Renal cortex interstitium (tissue), 11 donors: ENCODE results near the gene ATAD3A. TPM values are rescaled to one million over a fixed set of nuclear protein-coding genes. Genes with fewer than 3 reads are reported as not detected.

ENCODE experiments used
- DNase-seq, 11 donors: peaks; one replicate each; pipeline ENCODE4 v3.0.0-alpha.2; 2013; ENCODE audit warnings: low read depth in 9 of 11, low spot score in 4 of 11; ENCODE audit errors: extremely low read depth in 1 of 11
- polyA plus RNA-seq, 3 donors: library from polyadenylated mRNA; unstranded; fragments of 120-200 nt; gene quantifications; one replicate each; pipeline ENCODE4 v1.2.1, GENCODE V29; 2013; ENCODE audit not compliant: insufficient read length in 3 of 3

The ATAD3A gene
- polyA plus RNA-seq, 3 donors, result 15.4 to 29.0 (median 25.9) TPM

DNA sequence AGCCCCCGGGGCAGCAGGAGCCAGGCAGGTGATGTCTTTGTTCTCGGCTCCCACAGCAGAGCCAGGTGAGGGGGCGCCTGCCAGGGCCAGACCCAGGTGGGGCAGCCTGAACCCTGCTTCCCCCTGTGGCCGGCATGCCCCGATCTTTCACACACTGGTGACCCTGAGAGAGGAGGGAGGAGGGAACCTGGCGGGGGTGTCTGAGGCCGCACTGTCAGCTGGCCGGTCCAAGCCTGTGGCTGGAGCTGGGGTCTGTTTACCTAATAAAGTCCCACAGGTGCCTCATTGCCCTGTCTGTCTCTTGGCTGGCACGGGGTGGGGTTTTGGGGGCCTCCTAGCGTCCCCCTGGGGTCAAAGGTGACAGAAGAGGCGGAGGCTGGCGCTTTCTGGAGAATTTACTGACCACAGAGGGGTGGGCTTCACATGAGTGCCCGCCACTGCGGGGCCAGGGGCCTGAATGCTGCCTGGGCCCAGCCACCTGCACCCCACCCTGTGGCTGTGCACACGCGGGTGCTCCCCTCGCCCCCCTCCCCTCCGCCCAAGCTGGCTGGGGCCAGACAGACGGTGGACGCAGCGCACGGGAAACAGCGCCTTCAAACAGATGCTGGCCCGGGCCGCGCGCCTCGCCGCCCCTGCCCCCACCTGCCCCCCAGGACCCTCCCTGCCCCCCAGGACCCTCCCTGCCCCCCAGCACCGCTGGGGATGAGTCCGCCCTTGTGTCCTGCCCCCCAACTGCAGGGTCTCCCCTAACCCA is 22.6 kb downstream of the ATAD3A start:
- no peak for DNase-seq

DNA sequence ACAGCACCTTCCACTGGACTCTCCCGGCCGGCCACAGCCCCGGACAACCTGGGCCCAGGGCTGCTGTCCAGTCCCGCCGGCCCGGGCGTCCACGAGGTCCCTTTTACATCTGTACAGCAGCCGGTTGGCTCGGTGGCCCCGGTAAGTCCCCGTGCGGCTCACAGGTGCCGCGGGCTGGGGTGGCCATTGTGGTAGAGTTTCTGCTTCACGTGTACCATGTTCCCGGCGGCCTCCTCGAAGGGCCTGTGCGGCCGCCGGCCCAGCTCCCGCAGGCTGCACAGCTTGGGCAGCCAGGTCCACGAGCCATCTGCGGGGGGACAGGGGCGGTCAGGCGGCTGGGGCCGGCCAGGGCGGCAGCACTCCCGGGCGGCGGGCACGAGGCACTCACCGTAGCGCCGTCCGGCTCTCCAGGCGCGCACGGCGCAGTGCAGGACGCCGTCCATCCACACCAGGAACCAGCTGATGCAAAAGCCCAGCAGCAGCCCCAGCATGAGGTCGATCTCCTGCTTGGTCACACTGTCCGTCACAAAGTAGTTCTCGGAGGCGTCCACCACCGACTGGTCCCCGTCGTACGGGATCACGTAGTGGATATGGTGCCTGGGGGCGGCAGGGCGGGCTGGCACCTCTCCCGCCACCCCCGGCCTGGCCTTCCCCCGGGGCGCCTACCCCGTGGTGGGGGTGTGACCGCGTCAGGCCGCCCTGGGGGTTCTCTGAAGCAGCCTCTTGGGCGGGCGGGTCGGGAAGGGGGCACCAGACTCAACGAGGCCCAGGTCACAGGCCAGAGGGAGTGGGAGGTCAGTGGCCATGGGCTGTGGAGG is 23.4 kb downstream of the ATAD3A start:
- DNase-seq, result no peak

DNA sequence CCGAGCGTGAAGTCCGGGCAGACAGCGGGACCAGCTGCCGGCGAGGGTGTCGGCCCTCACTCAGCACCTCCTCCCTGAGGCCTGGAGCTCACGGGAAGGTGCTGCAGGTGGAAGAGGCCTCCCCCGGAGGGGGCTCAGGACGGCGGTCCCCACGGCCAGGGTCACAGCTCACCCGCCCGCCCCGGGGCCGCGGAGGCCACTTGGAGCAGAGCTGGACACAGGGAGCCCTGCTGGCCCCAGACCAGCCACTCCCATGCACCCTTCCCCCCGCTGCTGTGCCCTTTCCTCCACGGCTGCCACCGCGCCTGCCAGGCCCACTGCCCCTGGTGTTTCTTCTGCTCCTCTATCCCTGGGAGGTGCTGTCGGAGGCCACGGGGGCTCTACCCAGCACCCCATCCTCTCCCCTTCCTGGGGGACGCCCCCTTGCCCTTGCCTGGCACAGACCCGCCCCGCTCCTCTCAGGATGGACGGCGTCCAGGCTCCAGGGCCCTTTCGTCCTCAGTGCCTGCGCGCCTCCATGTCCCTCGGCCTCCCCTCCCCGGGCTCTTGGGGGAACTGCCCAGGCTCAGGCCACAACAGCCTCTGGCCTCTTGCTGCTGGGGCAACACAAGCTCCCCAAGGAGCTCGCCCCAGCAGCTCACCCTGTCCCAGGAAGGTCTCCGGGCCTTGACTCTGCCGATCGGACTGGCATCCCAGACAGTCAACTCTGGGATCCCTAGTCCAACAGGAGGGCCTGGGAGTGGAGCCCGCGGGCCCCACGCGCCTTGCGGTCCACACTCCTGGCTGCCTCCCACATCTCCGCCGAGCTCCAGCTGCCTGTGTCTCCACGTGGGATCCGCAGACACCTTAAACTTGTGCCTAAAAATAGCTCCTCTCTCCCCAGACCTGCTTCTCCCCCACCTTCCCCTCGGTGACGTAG is 24.3 kb downstream of the ATAD3A start:
- DNase-seq, result no peak

DNA sequence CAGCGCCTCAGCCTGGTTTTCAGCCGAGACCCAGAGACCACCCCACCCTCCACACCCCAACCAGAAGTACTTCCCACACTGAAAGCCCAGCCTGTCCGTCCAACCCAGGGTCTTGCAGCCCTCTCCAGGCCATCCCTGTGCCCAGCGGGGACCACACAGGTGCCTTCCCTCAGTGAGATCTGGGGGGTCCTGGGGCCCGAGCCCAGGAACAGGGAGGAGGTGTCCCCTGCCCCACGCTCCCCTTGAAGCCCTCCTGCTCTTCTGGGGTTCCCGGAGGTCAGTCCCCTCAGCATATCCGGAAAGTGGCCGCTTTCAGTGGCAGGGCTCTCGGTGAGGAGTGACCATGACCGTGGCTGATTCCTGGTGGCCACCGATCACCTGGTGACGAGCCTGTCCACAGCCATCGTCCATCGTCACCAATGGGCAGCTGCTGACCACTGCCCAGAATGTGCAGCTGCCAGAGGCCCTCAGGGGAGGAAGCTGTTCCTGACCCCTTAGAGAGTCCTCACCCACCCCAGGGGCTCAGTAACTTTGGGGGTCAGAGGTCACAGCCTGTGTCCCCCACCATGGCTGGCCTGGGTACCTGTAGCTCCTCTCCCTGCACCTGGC is 25.1 kb downstream of the ATAD3A start:
- no peak for DNase-seq

DNA sequence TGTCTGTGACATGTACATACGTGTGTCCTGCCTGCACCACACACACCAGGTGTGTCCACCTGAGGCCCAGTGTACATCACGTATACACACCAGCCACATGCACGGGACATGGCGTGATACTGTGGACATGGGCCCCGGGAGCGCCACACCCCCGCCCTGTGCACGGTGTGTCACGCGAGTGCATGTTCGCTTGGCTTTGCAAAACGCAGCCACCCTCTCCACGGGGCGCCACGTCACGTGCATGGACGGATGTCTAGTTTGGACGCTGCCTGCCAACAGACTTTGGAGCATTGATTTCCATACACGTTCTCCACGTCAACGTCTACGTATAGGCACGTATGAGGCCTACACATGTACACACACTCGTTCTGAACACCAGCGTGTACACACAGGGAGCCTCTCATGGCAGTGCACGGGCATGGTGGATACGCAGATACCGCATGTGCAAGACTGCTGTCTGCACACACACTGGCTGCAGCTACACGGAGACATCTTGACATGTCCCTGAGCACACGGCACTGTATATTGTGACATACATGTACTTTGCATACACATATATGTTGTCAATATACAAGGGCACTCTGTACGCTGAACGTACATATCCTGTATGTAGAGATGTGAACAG is 25.8 kb downstream of the ATAD3A start:
- no peak for DNase-seq

DNA sequence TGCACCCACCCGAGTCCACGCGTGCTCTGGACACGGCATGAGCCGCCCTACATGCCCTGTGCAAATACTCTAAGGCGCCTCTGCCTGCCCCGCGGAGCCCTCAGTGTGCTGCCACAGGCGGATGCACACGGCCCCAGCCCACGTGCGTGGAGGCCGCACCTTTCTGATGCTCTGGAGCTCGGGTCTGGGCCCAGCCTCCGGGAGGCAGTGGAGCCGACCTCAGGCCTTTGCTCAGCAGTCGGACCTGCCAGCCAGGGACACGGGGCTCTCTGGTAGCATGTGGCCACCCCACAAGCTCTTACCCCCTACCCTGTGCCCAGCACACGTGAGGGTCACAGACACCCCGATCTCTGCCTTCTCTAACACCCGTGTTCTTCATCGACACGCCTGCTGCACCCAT is 26.4 kb downstream of the ATAD3A start:
- DNase-seq, result no peak

DNA sequence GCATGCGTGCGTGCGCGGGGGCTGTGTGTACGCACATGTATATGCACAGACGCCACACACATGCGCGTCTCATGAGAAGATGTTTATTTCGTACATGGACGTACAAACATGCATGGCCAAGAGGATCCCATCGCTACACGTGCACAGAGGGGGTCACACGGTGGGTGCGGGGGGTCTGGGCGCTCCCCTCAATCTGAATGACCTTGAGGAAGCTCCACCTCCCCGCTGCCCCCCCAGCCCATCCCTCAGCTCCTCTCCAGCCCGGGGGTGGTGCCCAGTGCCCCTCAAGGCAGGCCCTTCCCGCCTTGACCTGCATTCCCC is 27.0 kb downstream of the ATAD3A start:
- no peak for DNase-seq

DNA sequence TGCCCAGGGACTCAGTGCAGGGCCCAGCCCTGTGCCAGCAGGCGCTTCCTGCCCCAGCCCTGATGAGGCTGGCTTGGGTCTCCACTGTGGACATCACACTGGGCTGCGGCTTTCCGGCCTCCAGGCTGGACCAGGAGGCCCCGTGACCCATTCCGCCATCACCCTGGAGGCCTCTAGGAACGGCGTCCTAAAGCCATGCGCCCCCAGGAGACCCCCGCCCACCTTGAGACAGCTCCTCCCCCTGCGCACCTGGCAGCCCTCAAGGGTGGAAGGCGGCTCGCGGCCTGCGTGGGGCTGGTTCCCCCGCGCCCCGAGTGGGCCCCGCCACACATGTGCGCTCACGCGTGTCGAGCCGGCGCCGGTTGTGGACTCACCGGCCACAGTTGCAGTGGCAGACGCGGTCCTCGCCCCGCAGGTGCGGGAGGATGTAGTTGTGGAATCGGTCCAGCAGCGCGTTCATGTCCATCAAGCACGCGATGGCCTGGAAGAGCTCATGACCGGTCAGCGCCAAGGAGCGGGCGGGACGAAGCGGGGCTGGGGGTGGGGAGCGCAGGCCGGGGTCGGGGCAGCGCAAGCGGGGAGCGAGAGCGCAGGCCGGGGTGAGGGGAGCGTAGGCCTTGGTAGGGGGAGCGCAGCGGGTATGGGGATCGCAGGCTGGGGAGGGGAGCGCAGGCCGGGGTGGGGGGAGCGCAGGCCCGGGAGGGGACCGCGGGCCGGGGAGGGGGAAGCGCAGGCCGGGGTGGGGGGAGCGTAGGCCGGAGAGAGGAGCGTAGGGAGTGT is 27.5 kb downstream of the ATAD3A start:
- peak in 4 of 11 donors; percentile 32 to 41 (median 34) for DNase-seq

DNA sequence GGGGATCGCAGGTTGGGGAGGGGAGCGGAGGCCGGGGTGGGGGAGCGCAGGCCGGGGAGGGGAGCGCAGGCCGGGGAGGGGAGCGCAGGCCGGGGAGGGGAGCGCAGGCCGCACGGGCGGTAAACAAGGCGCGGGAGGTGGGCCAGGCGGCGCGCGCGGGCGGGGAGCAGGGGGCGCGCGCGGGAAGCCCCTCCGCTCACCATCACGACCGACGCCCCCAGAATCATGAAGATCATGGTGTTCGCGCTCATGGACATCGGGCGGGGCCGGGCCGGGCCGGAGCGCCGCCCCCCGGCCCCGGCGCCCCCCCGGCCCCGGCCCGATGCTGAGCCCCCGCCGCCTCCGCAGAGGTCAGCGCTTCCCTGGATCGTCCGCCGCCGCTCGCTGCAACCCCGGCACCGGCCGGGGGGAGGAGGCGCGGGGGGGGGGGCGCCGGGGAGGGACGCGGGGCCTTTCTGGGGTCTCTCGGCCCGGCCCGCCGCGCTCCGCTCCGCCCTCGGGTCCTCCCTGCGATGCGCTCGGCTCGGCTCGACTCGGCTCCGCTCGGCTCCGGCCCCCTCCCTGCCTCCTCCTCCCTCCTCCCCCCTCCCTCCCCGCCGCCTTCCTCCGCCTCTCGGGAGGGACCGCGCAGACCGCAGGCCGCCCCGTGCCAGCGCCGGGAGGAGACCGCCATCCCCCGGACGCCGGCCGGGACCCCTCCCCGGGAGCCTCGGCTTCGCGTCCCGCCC is 28.3 kb downstream of the ATAD3A start, which contains the start of gene TMEM240:
Gene TMEM240 (minus strand): TSS at position 535 of the 728 bp plus-strand sequence. CDS start 278 bp downstream, at position 257.
- peak; percentile 29 to 76 (median 70) for DNase-seq

DNA sequence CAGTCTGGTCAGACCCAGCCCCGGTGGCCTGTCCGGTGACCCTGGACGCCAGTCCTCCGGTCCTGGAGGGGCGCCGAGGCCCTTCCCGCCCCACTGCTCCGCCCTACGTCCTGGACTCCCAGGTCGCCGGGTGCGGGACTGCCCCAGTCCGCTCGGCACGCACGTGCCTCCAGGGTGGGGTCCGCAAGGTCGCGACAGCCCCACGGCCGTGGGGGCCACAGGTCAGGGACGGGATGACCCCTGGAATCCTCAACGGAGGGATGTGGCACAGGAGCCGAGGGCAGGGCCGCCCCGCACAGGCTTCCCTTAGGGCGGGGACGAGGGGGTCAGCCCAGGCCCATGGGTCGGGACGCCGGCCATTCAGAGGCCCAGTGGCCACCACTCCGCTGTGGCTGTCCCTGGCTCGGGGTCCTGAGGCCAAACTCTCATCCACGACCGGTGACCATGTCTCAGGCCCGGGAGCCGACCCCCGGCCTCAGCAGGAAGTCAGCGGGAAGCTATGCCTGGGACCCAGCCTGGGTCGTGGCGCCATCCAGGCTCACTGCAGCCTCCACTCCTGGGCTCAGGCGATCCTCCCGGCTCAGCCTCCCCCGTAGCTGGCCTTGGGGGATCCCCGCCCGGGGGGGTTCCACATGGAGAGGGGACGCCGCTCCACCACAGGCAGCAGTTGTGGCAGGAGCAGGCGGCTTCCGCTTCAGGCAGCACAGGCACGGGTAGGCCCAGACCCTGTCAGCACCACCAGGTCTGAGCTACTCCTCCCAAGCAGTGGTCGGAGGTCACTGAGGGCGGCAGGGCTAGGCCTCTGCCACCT is 29.1 kb downstream of the ATAD3A start:
- DNase-seq, result no peak

DNA sequence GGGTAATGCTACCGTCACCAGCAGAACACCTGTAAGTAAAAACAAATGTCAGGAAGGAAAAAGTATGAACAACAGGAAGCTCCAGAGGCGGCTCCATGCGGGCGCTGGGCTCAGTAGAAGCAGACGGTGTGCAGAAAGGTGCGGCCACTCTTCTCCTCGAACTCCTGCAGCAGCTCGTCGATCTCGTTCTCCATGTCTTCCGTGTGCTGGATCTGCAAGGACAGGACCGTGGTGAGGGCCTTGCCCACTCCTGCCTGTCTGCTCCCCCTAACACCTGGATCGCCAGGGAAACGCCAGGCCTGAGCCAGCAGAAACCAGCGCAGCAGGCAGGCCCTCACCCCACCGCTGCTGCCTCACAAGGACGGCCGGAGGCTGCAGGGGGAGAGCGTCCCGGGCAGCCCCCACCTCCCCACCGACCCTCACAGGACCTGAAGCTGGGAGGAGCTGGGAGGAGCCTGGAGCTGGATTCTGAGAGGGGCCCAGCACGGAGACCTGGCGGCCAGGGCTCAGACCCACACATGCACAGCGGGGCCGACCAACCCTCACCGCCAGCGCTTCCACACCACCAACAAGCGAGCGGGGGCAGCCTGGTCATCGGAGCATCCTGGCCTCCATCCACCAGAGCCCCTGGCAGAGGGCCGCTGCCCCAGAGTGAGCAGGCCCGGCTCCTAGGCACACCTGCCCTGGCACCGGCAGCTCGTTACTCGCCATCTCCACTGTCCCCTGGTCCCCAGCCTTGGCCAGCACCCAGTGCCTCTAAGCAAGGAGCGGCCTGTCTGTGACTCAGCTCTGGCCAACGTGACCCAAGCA is 30.2 kb downstream of the ATAD3A start:
- DNase-seq, result no peak

DNA sequence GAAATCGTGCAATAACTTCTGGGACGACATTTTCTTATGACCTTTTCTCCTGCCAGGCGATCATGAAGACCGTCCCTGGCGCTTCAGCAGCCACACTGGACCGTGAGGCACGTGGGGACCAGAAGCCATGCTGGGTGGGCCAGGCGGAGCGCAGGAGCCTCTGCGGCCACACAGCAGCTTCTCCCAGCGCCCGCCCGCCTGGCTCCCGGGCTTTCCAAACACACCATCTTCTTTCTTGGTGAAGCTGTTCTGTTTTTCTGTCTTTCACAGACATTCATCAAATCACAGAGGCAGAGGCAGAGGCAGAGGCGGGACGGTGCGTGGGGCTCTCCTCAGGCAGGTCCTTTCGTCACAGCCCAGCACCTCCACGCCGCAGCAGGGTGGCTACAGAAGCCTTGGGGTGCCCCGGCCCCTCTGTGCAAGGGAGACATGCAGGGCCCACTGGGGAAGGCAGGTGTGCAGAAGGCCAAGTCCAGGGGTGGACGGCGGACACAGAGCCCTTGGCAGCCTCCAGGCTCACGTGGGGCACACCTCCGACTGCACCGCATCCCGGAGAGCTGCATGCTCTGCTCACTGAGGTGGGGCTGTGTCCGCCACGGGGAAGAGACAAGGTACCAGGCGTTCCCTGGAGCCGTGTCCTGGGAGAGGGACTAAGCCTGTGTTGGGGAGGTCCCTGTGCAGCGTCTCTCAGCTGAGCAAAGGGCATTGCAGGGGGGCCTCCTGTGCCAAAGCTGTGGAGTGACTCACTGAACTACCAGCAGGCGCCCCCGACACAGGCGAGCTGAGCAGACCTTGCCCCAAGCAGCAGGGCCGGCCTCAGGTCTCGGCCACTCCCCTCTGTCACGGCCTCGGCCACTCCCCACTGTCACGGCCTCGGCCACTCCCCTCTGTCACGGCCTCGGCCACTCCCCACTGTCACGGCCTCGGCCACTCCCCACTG is 31.1 kb downstream of the ATAD3A start:
- no peak for DNase-seq

DNA sequence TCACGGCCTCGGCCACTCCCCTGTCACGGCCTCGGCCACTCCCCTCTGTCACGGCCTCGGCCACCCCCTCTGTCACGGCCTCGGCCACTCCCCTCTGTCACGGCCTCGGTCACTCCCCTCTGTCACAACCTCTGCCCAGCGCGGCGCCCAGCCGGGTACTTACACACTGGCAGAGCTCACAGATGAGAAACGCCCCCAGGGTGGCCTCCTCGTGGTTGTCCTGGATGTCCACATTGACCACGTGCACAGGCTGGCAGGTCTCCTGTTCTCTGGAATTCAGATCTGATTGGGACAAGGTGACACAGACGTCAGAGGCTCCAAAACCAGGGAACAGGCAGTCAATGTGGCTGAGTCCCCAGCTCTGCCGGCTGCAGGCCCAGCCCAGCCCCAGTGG is 31.7 kb downstream of the ATAD3A start:
- DNase-seq, result no peak

DNA sequence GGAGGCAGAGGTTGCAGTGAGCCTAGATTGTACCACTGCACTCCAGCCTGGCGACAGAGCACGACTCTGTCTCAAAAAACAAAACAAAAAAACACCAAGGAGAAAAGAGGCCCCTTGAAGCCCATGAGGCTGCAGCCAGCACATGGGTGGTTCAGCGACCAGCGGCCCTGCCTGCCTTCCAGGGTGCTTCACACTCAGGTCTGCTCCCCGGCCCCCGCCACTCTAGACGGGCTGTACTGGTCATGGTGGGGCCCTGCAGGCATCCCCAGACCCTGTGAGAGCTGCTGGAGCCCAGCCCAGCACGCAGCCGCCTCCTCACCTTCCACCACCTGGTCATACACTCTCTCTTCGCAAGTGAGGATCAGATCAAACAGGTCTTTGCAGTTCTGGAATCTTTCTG is 32.6 kb downstream of the ATAD3A start:
- no peak for DNase-seq
